ENCODE results near the gene SNX24.

SNX24 gene

GRCh38 chr5:123033157-123033671, 187.8 kb downstream of the SNX24 start:
- ATAC-seq = no peak

GRCh38 chr5:123035360-123035917, 190.0 kb downstream of the SNX24 start:
- ATAC-seq = no peak

- ATAC-seq = peak in 1 of 2 donors; percentile 17
Measured at GRCh38 chr5:123035918-123036390, 190.5 kb downstream of the SNX24 start.

- ATAC-seq = peak; percentile 30 to 34
Measured at GRCh38 chr5:123036391-123037103, 191.1 kb downstream of the SNX24 start, which contains the start of gene PPIC. Gene PPIC, minus strand, starts transcription at chr5:123036725. Its CDS starts 100 bp downstream, at chr5:123036625.

- ATAC-seq = no peak
Measured at GRCh38 chr5:123037104-123037418, 191.6 kb downstream of the SNX24 start.

- no peak for ATAC-seq
Measured at GRCh38 chr5:123039673-123040072, 194.3 kb downstream of the SNX24 start.

- ATAC-seq = no peak
Measured at GRCh38 chr5:123044926-123045617, 199.7 kb downstream of the SNX24 start.

- ATAC-seq = no peak
Measured at GRCh38 chr5:123046222-123046621, 200.8 kb downstream of the SNX24 start.

- ATAC-seq = no peak
Measured at GRCh38 chr5:123047706-123048105, 202.3 kb downstream of the SNX24 start.

- ATAC-seq = no peak
Measured at GRCh38 chr5:123051206-123051605, 205.8 kb downstream of the SNX24 start.
